ENCODE data around the gene ASCL5.

GRCh38 chr1:201125019-201125418 is 2.0 kb downstream of the ASCL5 start:
- TF ChIP-seq CTCF (IDR thresholded peaks at IDR 0.05; ENCODE audit: low read depth, low read length) (no peak), POLR2A (IDR thresholded peaks at IDR 0.05; ENCODE audit: extremely low read depth, insufficient read length) (no peak)

Data from NB4 (cell line).